Neural progenitor cell (in vitro differentiated cells): ENCODE results near the gene HABP2. TPM values are rescaled to one million over a fixed set of nuclear protein-coding genes. Genes with fewer than 3 reads are reported as not detected.

Experiments
- DNase-seq: peaks from one replicate; pipeline ENCODE4 v3.0.0-alpha.2; 2016; ENCODE audit warnings: low spot score
- H2AFZ ChIP-seq: fragments of 200-600 bp; sonication (generic); replicated peaks from 2 replicates; pipeline ENCODE4 v1.6.1; 2016; ENCODE audit warnings: antibody characterized with exemption
- H3F3A ChIP-seq: fragments of 200-600 bp; sonication (generic); 2 replicates; pipeline ENCODE4 v1.6.1; 2016; ENCODE audit warnings: antibody characterized with exemption, low read depth
- H3K27ac ChIP-seq: fragments of 200-600 bp; sonication (generic); 2 replicates; pipeline ENCODE4 v1.5.1; 2016; ENCODE audit warnings: mild to moderate bottlenecking
- H3K27me3 ChIP-seq: fragments of 200-600 bp; sonication (generic); 2 replicates; pipeline ENCODE4 v1.6.1; 2016; ENCODE audit warnings: mild to moderate bottlenecking, moderate library complexity
- H3K36me3 ChIP-seq: fragments of 200-600 bp; sonication (generic); 2 replicates; pipeline ENCODE4 v1.5.1; 2016
- H3K4me1 ChIP-seq: fragments of 200-600 bp; sonication (generic); 2 replicates; pipeline ENCODE4 v1.6.1; 2016; ENCODE audit warnings: mixed run types
- H3K4me2 ChIP-seq: fragments of 200-600 bp; sonication (generic); 2 replicates; pipeline ENCODE4 v1.6.1; 2016
- H3K4me3 ChIP-seq: fragments of 200-600 bp; sonication (generic); 2 replicates; pipeline ENCODE4 v1.5.1; 2016
- H3K79me2 ChIP-seq: fragments of 200-600 bp; sonication (generic); 2 replicates; pipeline ENCODE4 v1.6.1; 2016; ENCODE audit warnings: low read depth
- H3K9ac ChIP-seq: fragments of 200-600 bp; sonication (generic); 2 replicates; pipeline ENCODE4 v1.6.1; 2016
- H3K9me3 ChIP-seq: fragments of 200-600 bp; sonication (generic); 2 replicates; pipeline ENCODE4 v1.5.1; 2016; ENCODE audit warnings: low read depth
- H4K20me1 ChIP-seq: fragments of 200-600 bp; sonication (generic); 2 replicates; pipeline ENCODE4 v1.6.1; 2016; ENCODE audit warnings: low read depth
- H3K27ac Mint-ChIP-seq: 3 replicates; pipeline ENCODE4 v1.8.0; 2021; ENCODE audit warnings: mixed read lengths
- H3K27me3 Mint-ChIP-seq: 2 replicates; pipeline ENCODE4 v1.8.0; 2022; ENCODE audit warnings: low read depth, mild to moderate bottlenecking, inconsistent platforms, moderate library complexity, mixed read lengths; ENCODE audit not compliant: insufficient read depth
- H3K36me3 Mint-ChIP-seq: 3 replicates; pipeline ENCODE4 v1.8.0; 2021; ENCODE audit warnings: mixed read lengths
- H3K4me1 Mint-ChIP-seq: 3 replicates; pipeline ENCODE4 v1.8.0; 2021; ENCODE audit warnings: mixed read lengths
- H3K4me3 Mint-ChIP-seq: 3 replicates; pipeline ENCODE4 v1.8.0; 2021; ENCODE audit warnings: mild to moderate bottlenecking, moderate library complexity, mixed read lengths
- H3K9me3 Mint-ChIP-seq: 3 replicates; pipeline ENCODE4 v1.8.0; 2020; ENCODE audit warnings: mixed read lengths
- EZH2 ChIP-seq: fragments of 200-600 bp; sonication (generic); IDR thresholded peaks from 2 replicates; pipeline ENCODE4 v1.6.1; 2017; ENCODE audit warnings: antibody characterized with exemption, mild to moderate bottlenecking, moderate library complexity
- EZH2phosphoT487 ChIP-seq: fragments of 200-600 bp; sonication (generic); IDR thresholded peaks from 2 replicates; pipeline ENCODE4 v1.6.1; 2017; ENCODE audit warnings: antibody characterized with exemption
- total RNA-seq: library from RNA; depleted of rRNA; stranded (reverse); fragments of >200 nt; gene quantifications from 2 replicates; pipeline ENCODE4 v1.2.3, GENCODE V29; 2015; ENCODE audit warnings: low replicate concordance
- TF ChIP-seq, protein P1 (sequence below): fragments of 200-600 bp; sonication (generic); IDR thresholded peaks from 2 replicates; pipeline ENCODE4 v1.5.1; 2017; ENCODE audit warnings: antibody characterized with exemption, mild to moderate bottlenecking

Gene HABP2
- total RNA-seq, 1 donor from 2014 or later: not detected

DNA sequence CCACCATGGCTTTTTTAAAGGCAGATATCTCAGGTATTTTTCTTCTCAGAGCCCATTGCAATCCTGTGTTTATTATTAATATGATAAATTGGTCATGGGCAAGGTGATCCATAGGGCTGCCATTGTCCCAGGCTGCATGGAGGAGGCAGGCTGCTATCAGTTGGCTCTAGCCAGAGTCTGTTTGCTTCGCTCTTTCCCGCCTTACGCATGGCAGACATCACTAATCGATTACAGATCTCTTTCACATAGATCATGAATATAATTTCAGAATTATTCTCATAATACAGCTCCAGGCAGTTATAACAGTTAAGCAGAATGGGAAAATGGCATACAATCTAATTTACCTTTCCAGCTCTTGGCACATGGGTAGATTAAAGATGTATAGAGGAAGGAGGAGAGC lies 30.4 kb upstream of the HABP2 start:
- Histone ChIP-seq H3K36me3 (no peaks in the 10 kb centered on the region), H3K4me3 (no peak overlapping the region), H3K9ac (no peak overlapping the region), H3F3A (no peaks in the 10 kb centered on the region), H4K20me1 (no peaks in the 10 kb centered on the region), H2AFZ (no peak overlapping the region), H3K4me2 (no peak overlapping the region), H3K9me3 (no peaks in the 10 kb centered on the region), H3K27ac (no peak overlapping the region), H3K4me1 (no peaks in the 10 kb centered on the region), H3K27me3 (no peaks in the 10 kb centered on the region), H3K79me2 (no peaks in the 10 kb centered on the region)
- Mint-ChIP-seq H3K36me3 (no peaks in the 10 kb centered on the region), H3K4me3 (no peak overlapping the region), H3K27ac (no peak overlapping the region), H3K4me1 (peaks cover 5% of the 10 kb centered on the region), H3K27me3 (peaks cover 5% of the 10 kb centered on the region), H3K9me3 (no peaks in the 10 kb centered on the region)
- DNase-seq: no peak
- no peak for TF ChIP-seq EZH2phosphoT487
- no peak for TF ChIP-seq EZH2
- TF ChIP-seq, protein P1, sequence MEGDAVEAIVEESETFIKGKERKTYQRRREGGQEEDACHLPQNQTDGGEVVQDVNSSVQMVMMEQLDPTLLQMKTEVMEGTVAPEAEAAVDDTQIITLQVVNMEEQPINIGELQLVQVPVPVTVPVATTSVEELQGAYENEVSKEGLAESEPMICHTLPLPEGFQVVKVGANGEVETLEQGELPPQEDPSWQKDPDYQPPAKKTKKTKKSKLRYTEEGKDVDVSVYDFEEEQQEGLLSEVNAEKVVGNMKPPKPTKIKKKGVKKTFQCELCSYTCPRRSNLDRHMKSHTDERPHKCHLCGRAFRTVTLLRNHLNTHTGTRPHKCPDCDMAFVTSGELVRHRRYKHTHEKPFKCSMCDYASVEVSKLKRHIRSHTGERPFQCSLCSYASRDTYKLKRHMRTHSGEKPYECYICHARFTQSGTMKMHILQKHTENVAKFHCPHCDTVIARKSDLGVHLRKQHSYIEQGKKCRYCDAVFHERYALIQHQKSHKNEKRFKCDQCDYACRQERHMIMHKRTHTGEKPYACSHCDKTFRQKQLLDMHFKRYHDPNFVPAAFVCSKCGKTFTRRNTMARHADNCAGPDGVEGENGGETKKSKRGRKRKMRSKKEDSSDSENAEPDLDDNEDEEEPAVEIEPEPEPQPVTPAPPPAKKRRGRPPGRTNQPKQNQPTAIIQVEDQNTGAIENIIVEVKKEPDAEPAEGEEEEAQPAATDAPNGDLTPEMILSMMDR: no peak

DNA sequence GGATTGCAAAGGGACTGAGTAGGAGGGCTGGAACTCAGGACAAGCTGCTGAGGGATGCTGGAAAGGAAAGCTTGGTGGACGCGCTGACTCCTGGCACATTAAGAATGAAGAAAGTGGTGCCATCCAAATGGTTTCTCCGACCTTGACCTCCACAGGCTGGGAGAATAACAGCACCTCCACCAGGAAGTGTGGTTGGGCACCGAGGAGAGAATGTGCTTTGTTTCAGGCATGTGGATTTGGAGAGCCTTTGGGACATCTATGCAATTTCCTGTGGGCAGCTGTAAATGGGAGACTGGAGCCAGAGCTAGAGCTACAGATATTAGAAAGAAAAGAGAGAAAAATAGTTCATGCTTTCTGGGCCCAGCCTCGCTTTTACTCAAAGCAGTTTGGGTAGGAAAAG lies 29.8 kb upstream of the HABP2 start:
- H3F3A ChIP-seq: no peaks in the 10 kb centered on the region
- H3K4me1 ChIP-seq: no peaks in the 10 kb centered on the region
- no peak overlapping the region for H3K4me3 Mint-ChIP-seq
- no peaks in the 10 kb centered on the region for H3K79me2 ChIP-seq
- no peak overlapping the region for H2AFZ ChIP-seq
- H3K27ac ChIP-seq: no peak overlapping the region
- TF ChIP-seq, protein P1: no peak
- TF ChIP-seq EZH2phosphoT487 (no peak), EZH2 (no peak)
- H3K4me2 ChIP-seq: no peak overlapping the region
- H3K9me3 Mint-ChIP-seq: no peaks in the 10 kb centered on the region
- H4K20me1 ChIP-seq: no peaks in the 10 kb centered on the region
- peaks cover 5% of the 10 kb centered on the region for H3K4me1 Mint-ChIP-seq
- H3K27me3 Mint-ChIP-seq: peaks cover 5% of the 10 kb centered on the region
- no peak overlapping the region for H3K9ac ChIP-seq
- no peak overlapping the region for H3K4me3 ChIP-seq
- H3K27ac Mint-ChIP-seq: no peak overlapping the region
- no peaks in the 10 kb centered on the region for H3K36me3 ChIP-seq
- no peaks in the 10 kb centered on the region for H3K9me3 ChIP-seq
- DNase-seq: no peak
- no peaks in the 10 kb centered on the region for H3K36me3 Mint-ChIP-seq
- H3K27me3 ChIP-seq: no peaks in the 10 kb centered on the region

DNA sequence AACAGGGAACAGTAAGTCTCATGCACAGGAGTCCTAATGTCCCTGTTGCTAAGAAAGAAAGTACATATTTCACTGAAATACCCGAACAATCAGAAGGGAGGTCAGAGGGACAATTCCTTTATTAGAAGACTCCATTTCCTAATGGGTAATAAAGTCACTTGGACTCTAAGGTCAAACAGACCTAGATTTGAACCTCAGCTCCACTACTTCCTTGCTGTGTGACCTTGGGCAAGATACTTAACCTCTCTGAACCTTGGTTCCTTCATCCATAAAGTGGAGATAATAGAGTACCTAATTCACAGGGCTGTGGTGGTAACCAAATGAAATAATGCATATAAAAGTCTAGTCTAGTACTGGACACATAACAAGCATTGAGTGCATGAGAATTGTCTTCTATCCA lies 29.2 kb upstream of the HABP2 start:
- Histone ChIP-seq H3K79me2 (no peaks in the 10 kb centered on the region), H3K4me1 (no peaks in the 10 kb centered on the region), H3F3A (no peaks in the 10 kb centered on the region), H3K4me2 (no peak overlapping the region), H3K9ac (no peak overlapping the region), H3K9me3 (no peaks in the 10 kb centered on the region), H2AFZ (no peak overlapping the region), H3K27ac (no peak overlapping the region), H3K4me3 (no peak overlapping the region), H4K20me1 (no peaks in the 10 kb centered on the region), H3K27me3 (no peaks in the 10 kb centered on the region), H3K36me3 (no peaks in the 10 kb centered on the region)
- Mint-ChIP-seq H3K36me3 (no peaks in the 10 kb centered on the region), H3K27ac (no peak overlapping the region), H3K9me3 (no peaks in the 10 kb centered on the region), H3K4me1 (peaks cover 5% of the 10 kb centered on the region), H3K27me3 (peaks cover 5% of the 10 kb centered on the region), H3K4me3 (no peak overlapping the region)
- DNase-seq: no peak
- no peak for TF ChIP-seq EZH2
- TF ChIP-seq EZH2phosphoT487: no peak
- TF ChIP-seq, protein P1: no peak

DNA sequence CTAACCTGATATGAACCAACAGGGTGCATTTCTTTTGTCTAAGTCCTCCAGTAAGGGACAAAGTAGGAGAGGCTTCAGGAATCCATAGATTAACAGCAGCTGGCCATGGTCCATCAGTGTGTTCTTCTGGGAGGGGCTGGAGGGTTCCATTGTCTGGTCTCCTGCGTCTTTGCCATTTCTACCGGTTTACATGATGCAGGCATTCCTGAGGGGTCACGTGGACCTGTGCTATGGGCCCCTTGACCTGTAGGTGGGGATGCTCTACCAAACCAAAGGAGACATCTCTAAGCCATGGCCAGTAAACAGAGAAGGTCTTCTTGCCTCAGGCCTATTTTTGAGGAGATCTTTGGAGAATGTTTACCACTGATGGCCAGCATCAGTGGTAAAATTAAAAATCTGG lies 28.7 kb upstream of the HABP2 start:
- peaks cover 5% of the 10 kb centered on the region for H3K27me3 Mint-ChIP-seq
- H3K27ac ChIP-seq: no peak overlapping the region
- no peaks in the 10 kb centered on the region for H3K9me3 ChIP-seq
- no peaks in the 10 kb centered on the region for H4K20me1 ChIP-seq
- peaks cover 5% of the 10 kb centered on the region for H3K4me1 Mint-ChIP-seq
- no peaks in the 10 kb centered on the region for H3F3A ChIP-seq
- DNase-seq: peak; percentile 45
- H2AFZ ChIP-seq: no peak overlapping the region
- peaks cover under 1% of the 10 kb centered on the region for H3K27me3 ChIP-seq
- H3K36me3 Mint-ChIP-seq: no peaks in the 10 kb centered on the region
- H3K4me1 ChIP-seq: no peaks in the 10 kb centered on the region
- H3K79me2 ChIP-seq: no peaks in the 10 kb centered on the region
- H3K27ac Mint-ChIP-seq: no peak overlapping the region
- TF ChIP-seq, protein P1: no peak
- TF ChIP-seq EZH2 (no peak), EZH2phosphoT487 (no peak)
- no peak overlapping the region for H3K9ac ChIP-seq
- H3K4me2 ChIP-seq: no peak overlapping the region
- no peaks in the 10 kb centered on the region for H3K9me3 Mint-ChIP-seq
- no peaks in the 10 kb centered on the region for H3K36me3 ChIP-seq
- no peak overlapping the region for H3K4me3 ChIP-seq
- no peak overlapping the region for H3K4me3 Mint-ChIP-seq
